Endodermal cell (in vitro differentiated cells): ENCODE results near the gene GLT1D1. TPM values are rescaled to one million over a fixed set of nuclear protein-coding genes. Genes with fewer than 3 reads are reported as not detected.

Source experiments
- DNase-seq: peaks from one replicate; pipeline ENCODE4 v3.0.0-alpha.2; 2017
- H3K27ac ChIP-seq: 2 replicates; pipeline ENCODE4 v1.5.1; 2013; ENCODE audit warnings: mild to moderate bottlenecking, low read depth, low read length, moderate library complexity
- H3K27me3 ChIP-seq: 2 replicates; pipeline ENCODE4 v1.6.1; 2013; ENCODE audit warnings: mild to moderate bottlenecking, low read length, moderate library complexity; ENCODE audit not compliant: insufficient read depth, control insufficient read depth, poor library complexity, severe bottlenecking
- H3K36me3 ChIP-seq: 2 replicates; pipeline ENCODE4 v1.7.0; 2013; ENCODE audit warnings: mild to moderate bottlenecking, low read length, moderate library complexity; ENCODE audit not compliant: control insufficient read depth, insufficient read depth
- H3K4me1 ChIP-seq: one replicate; pipeline ENCODE4 v1.7.0; 2013; ENCODE audit warnings: low read length; ENCODE audit not compliant: control insufficient read depth, insufficient read depth
- H3K4me3 ChIP-seq: 2 replicates; pipeline ENCODE4 v1.5.1; 2013; ENCODE audit warnings: mild to moderate bottlenecking, low read length, moderate library complexity
- H3K9ac ChIP-seq: 2 replicates; pipeline ENCODE4 v1.6.1; 2013; ENCODE audit warnings: mild to moderate bottlenecking, low read length, moderate library complexity; ENCODE audit not compliant: poor library complexity, severe bottlenecking; ENCODE audit errors: extremely low read depth
- H3K9me3 ChIP-seq: 2 replicates; pipeline ENCODE4 v1.6.1; 2013; ENCODE audit warnings: mild to moderate bottlenecking, low read length, moderate library complexity; ENCODE audit not compliant: control insufficient read depth
- H3K27ac Mint-ChIP-seq: 2 replicates; pipeline ENCODE4 v1.8.0; 2020; ENCODE audit warnings: mixed read lengths
- H3K27me3 Mint-ChIP-seq: 2 replicates; pipeline ENCODE4 v1.8.0; 2021; ENCODE audit warnings: mild to moderate bottlenecking, mixed read lengths; ENCODE audit not compliant: insufficient read depth
- H3K36me3 Mint-ChIP-seq: 2 replicates; pipeline ENCODE4 v1.8.0; 2020; ENCODE audit warnings: low read depth, mixed read lengths
- H3K4me1 Mint-ChIP-seq: 2 replicates; pipeline ENCODE4 v1.8.0; 2020; ENCODE audit warnings: mixed read lengths
- H3K4me3 Mint-ChIP-seq: 2 replicates; pipeline ENCODE4 v1.8.0; 2020; ENCODE audit warnings: mild to moderate bottlenecking, moderate library complexity, mixed read lengths
- H3K9me3 Mint-ChIP-seq: 2 replicates; pipeline ENCODE4 v1.8.0; 2020; ENCODE audit warnings: mild to moderate bottlenecking, mixed read lengths
- WGBS, 2 experiments: methylation state at CpG; one replicate each; pipeline versions ENCODE4 v1.1.5 to v1.1.7; 2013; ENCODE audit warnings: missing lambda C conversion rate in 2 of 2, mixed read lengths in 1 of 2; ENCODE audit not compliant: insufficient coverage in 1 of 2, insufficient read length in 1 of 2; 5-methylcytosine and 5-hydroxymethylcytosine counted together
- total RNA-seq, 2 donors: library from RNA; stranded (reverse); fragmentation: NEBNext Ultra II Directional in 1 of 2; extraction: Animal tissue kit (Norgen Biotek cat#: 25700) in 1 of 2; gene quantifications; 2 replicates in 1 of 2; 3 replicates in 1 of 2; pipeline ENCODE4 v1.2.1, GENCODE V29; 2021
- TF ChIP-seq, protein P1 (sequence below): fragments of 200-600 bp; sonication (generic); conservative IDR thresholded peaks from 2 replicates; pipeline ENCODE4 v1.5.0; 2021; ENCODE audit warnings: antibody characterized with exemption, mild to moderate bottlenecking

GLT1D1 gene
- total RNA-seq, 2 donors from 2014 or later: 23.8 to 25.4 TPM

DNA sequence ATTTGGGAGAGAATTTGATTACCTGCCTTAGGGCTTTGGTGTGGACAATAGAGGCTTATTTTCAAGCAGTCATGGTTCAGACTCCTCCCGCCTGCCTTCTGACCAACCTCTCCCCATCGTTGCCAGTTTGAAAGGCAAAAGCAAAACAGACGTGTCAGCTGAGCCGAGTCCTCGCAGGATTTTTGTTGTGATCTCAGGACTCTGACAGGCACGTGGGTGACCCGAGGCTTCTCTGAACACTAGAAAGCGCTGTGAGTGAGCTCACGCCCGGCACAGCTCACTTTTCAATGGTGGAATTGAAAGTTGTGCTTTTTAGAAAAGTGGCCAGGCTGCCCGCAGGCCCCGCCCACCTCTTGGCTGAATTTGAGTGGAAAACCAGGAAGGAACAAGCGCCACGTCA lies 130.1 kb downstream of the GLT1D1 start:
- Histone ChIP-seq H3K4me3 (no peak overlapping the region), H3K9ac (no peak overlapping the region), H3K4me1 (no peaks in the 10 kb centered on the region), H3K9me3 (no peaks in the 10 kb centered on the region), H3K27me3 (no peaks in the 10 kb centered on the region), H3K27ac (no peak overlapping the region), H3K36me3 (no peaks in the 10 kb centered on the region)
- Mint-ChIP-seq H3K4me3 (no peak overlapping the region), H3K27me3 (no peaks in the 10 kb centered on the region), H3K27ac (no peak overlapping the region), H3K36me3 (peaks cover 13% of the 10 kb centered on the region), H3K9me3 (no peaks in the 10 kb centered on the region), H3K4me1 (peaks cover 15% of the 10 kb centered on the region)
- TF ChIP-seq, protein P1, sequence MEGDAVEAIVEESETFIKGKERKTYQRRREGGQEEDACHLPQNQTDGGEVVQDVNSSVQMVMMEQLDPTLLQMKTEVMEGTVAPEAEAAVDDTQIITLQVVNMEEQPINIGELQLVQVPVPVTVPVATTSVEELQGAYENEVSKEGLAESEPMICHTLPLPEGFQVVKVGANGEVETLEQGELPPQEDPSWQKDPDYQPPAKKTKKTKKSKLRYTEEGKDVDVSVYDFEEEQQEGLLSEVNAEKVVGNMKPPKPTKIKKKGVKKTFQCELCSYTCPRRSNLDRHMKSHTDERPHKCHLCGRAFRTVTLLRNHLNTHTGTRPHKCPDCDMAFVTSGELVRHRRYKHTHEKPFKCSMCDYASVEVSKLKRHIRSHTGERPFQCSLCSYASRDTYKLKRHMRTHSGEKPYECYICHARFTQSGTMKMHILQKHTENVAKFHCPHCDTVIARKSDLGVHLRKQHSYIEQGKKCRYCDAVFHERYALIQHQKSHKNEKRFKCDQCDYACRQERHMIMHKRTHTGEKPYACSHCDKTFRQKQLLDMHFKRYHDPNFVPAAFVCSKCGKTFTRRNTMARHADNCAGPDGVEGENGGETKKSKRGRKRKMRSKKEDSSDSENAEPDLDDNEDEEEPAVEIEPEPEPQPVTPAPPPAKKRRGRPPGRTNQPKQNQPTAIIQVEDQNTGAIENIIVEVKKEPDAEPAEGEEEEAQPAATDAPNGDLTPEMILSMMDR: no peak
- 76 to 82% methylated on average over 6 to 14 of the region's 14 CpGs for WGBS, 2 experiments
- DNase-seq: no peak

DNA sequence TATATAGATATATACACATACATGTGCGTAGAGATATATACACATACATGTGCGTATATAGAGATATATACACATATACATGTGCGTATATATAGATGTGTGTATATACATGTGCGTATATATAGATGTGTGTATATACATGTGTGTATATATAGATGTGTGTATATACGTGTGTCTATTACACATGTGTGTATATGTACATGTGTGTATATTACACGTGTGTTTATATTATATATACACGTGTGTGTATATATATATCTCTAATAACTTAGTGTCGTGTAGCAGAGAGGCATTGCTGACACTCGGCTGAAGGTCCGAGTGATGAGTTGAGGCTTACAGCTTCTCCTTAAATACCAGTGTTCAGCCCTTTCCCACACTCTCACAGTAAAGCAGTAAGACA lies 133.7 kb downstream of the GLT1D1 start:
- 92 to 100% methylated on average over 2 to 6 of the region's 10 CpGs for WGBS, 2 experiments
- Histone ChIP-seq H3K27me3 (no peaks in the 10 kb centered on the region), H3K9ac (no peak overlapping the region), H3K9me3 (no peaks in the 10 kb centered on the region), H3K4me3 (no peak overlapping the region), H3K36me3 (no peaks in the 10 kb centered on the region), H3K27ac (no peak overlapping the region), H3K4me1 (no peaks in the 10 kb centered on the region)
- H3K27ac Mint-ChIP-seq: no peak overlapping the region
- H3K9me3 Mint-ChIP-seq: no peaks in the 10 kb centered on the region
- no peak for DNase-seq
- no peak overlapping the region for H3K4me3 Mint-ChIP-seq
- peaks cover 13% of the 10 kb centered on the region for H3K36me3 Mint-ChIP-seq
- H3K27me3 Mint-ChIP-seq: peaks cover 4% of the 10 kb centered on the region
- TF ChIP-seq, protein P1: no peak
- peaks cover 7% of the 10 kb centered on the region for H3K4me1 Mint-ChIP-seq

DNA sequence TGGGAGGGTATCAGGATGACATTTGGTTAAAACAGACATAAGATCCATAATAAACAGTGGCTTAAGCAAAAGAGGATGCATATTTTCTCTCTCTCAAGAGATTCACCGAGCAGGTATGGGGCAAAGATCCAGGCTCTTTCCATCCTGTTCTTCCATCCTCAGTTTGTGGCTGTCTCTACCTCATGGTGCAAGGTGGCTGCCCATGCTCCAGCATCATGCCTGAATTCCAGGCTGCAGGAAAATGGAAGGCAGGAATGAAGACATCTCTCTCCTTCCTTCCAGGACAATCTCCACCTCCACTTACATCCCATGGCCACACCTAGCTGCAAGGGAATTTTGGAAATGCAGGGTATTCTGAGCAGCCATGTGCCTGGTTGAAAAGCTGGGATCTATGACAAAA lies 136.0 kb downstream of the GLT1D1 start:
- Histone ChIP-seq H3K4me3 (no peak overlapping the region), H3K9me3 (no peaks in the 10 kb centered on the region), H3K27ac (no peak overlapping the region), H3K9ac (no peak overlapping the region), H3K4me1 (no peaks in the 10 kb centered on the region), H3K36me3 (no peaks in the 10 kb centered on the region), H3K27me3 (no peaks in the 10 kb centered on the region)
- Mint-ChIP-seq H3K4me3 (no peak overlapping the region), H3K4me1 (peaks cover 7% of the 10 kb centered on the region), H3K9me3 (no peaks in the 10 kb centered on the region), H3K36me3 (peaks cover 3% of the 10 kb centered on the region), H3K27ac (no peak overlapping the region), H3K27me3 (peaks cover 4% of the 10 kb centered on the region)
- TF ChIP-seq, protein P1: no peak
- WGBS, 2 experiments: 85 to 92% methylated on average over 1 of the region's 1 CpG
- DNase-seq: no peak
